ENCODE data around the gene SCNN1B.
"Not testable (repeated sequence)": the region's sequence is repeated elsewhere in the genome, so short reads cannot be mapped to it uniquely, and the experiment has no call there.

Gene SCNN1B

GRCh38 chr16:23353440-23353839 is 51.3 kb downstream of the SCNN1B start:
- no peak for DNase-seq (ENCODE audit: low read depth in 2 of 2, low spot score in 1 of 2)

DNA sequence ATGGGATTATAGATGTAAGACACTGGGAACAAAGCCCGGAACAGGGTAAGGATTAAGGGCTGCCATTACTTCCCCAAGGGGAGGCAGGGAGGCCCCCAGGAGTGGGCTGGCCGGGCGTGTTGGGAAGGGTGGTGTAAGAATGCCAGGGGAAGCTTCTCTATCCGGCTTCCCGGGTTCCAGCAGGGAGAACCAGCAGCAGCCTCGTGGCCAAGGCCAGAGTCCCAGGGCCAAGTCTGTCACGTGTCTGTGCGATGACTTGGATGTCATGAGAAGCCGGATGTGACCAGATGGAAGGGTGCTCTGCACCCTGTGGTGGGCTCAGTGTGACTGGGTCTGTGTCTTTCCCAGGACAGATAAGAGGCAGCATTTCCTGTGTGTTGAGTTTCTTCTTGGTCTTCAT is 52.1 kb downstream of the SCNN1B start:
- no peak for DNase-seq (ENCODE audit: low read depth in 2 of 2, low spot score in 1 of 2)

GRCh38 chr16:23355106-23355670 is 53.1 kb downstream of the SCNN1B start:
- DNase-seq (ENCODE audit: low read depth in 2 of 2, low spot score in 1 of 2) = no peak

DNA sequence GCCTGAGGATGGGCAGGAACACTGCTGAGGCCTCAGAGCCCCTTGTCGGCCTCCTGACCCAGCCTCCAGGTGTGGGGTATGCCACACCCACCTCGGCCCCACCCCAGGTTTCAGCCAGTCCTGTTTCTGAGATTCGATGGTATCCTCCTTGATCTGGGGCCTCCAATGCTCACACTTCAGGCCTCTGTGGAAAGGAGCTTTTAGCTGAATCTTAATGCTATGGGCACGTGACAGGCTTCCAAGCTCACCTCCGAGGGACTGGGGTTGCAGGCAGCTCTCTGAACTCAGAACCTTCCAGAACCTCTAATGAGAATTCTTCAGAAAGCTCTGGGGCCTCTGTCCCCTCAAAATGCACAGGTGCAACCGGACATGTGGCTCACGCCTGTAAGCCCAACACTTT is 54.8 kb downstream of the SCNN1B start:
- DNase-seq (ENCODE audit: low read depth in 2 of 2, low spot score in 1 of 2) = no peak

DNA sequence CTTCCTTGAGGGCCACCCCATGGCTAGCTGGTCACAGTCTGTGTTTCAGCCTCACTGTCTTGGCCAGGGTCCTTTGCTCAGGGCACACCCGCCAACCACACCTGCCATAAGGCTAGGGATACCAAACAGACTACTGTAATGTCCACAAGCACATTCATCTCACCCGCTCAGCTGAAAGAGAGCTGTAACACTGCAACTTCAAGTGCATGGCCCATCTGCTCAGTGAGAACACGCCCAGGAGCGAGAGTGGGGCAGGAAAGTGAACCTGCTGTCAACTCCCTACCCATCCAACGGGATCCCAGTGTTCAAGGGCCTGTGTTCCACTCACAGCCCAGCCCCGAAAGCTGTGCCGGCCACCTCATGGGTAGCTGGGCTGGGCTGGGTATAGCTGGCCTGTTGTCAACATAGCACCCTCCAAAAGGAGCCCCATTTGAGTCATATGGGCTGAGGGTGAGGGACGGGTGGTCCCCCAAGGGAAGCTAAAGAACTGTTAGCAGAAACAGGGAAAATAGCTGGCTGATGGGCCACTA is 55.7 kb downstream of the SCNN1B start:
- DNase-seq (ENCODE audit: low read depth in 2 of 2, low spot score in 1 of 2) = no peak

DNA sequence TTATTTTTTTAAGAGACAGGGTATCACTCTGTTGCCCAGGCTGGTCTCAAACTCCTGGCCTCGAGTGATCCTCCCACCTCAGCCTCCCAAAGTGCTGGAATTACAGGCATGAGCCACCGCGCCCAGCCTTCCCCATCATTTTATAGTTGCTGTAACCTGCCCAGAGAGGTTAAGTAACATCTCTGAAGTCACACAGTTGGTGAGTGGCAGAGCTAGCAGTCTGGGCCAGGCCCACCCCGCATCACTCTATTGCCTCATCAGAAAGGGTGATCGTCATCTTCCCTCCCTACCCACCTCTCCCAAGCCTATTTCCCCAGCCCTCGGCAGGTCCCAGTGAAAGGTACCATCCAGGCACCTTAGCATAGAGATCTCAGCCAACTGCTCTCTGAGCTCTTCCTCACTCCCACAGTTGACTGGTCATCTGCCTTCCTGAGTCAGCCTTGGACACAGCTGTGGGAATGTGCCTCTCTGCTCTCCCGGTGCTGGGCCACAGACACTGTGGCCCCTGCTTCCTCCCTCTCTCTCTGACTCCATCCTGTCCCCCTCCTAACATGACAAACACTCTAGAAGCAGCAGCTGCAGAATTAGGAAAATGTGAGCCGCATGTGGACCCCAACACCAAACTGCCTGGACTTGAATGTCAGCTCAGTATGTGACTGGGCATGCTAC is 57.1 kb downstream of the SCNN1B start:
- no peak for DNase-seq (ENCODE audit: low read depth in 2 of 2, low spot score in 1 of 2)

DNA sequence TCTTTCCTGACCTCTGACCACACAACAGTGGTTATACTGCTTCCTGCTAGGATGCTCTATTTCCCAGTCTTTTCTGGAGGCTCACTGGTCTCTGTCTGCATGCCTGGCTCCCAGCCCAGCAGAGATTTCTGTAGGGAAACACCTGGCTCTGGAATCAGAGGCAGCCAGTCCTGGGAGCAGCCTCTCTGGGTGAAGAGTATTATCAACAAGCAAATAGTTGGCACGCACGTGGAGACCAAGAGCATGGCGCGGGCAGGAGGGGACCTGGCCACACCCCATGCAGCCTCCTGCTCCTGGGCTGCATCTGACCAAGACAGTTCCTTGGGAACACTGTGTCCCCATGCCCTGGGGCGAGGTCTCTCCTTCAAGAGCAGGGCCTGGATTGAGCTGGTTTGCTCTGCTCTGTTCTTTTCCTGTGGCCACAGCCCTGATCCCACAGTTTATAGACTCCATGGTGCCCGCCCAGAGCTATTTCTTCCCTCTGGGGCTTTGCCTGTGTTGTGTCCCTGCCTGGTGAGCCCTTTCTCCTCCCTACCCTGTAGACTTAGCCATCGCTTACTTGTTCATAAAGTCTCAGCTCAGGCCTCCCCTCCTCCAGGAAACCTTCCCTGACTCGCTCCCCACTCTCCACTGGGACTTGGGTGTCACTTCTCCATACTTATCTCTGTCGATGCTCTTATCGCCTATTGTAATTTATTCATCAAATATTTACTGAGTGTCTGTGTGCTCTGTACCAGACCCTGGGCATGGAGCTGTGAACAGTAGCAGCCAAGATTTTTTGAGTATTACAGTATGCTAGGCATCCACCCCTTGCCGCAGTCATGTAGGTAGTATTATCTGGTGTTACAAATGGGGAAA is 60.6 kb downstream of the SCNN1B start:
- DNase-seq (ENCODE audit: low read depth in 2 of 2, low spot score in 1 of 2) = no peak

DNA sequence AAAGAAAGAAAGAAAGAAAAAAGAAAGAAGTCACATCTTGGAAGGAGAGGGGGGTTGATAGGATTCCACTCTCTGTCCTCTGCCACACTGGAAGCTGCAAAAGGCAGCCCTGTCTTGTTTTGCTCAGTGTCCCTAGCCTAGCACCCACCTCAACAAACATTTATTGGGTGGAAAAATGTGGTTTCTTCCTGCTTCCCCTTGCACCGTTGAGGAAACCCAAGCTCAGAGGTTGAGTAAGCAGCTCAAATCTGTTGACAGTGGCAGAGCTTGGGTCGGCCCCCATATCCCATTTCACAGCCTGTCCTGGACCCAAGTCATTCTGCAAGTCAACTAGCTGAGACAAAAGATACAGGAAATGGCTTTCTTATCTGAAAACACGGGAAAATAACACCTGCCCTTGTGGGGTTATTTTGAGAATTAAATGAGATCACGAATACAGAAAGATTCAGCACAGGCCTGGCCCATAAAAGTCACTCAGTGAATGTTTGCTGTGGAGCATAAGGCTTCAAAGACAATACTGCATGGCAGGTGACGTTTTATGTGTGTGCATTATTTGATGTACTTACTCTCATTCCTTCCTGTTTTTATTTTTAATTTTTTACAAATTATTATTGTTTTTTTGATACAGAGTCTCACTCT is 63.6 kb downstream of the SCNN1B start:
- DNase-seq (ENCODE audit: low read depth in 2 of 2, low spot score in 1 of 2) = no peak

DNA sequence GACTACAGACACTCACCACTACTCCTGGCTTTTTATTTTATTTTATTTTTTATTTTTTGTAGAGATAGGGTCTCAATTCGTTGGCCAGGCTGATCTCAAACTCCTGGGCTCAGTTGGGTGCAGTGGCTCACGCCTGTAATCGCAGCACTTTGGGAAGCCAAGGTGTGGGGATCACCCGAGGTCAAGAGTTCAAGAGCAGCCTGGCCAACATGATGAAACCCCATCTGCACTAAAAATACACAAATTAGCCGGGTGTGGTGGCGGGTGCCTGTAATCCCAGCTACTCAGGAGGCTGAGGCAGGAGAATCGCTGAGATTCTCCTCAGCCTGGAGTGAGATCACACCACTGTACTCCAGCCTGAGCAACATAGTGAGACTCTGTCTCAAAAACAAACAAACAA is 64.2 kb downstream of the SCNN1B start:
- not testable (repeated sequence) for DNase-seq (ENCODE audit: low read depth in 2 of 2, low spot score in 1 of 2)

- DNase-seq (ENCODE audit: low read depth in 2 of 2, low spot score in 1 of 2) = no peak
Measured at GRCh38 chr16:23367564-23367963, 65.5 kb downstream of the SCNN1B start.

DNA sequence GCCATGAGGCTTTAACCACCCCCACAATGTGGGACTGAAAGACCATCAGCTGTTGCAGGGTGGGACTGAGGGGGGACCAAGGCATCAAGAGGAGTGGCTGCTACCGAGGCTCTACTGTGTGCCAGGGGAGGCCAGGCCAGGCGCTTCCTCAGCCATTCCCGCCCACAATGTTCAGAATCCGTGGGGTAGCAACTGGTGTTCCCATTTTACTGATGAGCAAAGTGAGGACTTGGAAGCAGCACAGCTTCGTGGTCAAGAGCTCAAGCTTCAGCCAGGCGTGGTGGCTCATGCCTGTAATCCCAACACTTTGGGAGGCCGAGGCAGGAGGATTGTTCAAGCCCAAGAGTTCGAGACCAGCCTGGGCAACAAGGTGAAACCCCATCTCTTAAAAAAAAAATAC is 65.9 kb downstream of the SCNN1B start:
- DNase-seq (ENCODE audit: low read depth in 2 of 2, low spot score in 1 of 2) = no peak

DNA sequence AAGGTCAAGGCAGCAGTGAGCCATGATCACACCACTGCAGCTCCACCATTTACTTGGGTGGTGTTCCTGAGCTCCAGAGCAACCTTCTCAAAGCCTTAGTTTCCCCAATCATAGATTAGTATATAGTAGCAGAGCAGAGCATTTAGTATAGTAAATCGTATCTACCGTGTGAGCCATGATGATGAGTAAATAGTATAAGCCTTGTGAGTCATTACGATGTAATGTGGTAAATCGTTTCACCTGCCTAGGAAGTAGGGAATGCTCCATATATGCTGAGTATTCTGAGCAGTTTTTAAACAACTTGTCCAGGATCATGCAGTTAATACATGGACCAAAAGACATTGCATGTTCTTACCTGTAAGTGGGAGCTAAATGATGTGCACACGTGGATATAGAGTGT is 66.4 kb downstream of the SCNN1B start:
- no peak for DNase-seq (ENCODE audit: low read depth in 2 of 2, low spot score in 1 of 2)

- no peak for DNase-seq (ENCODE audit: low read depth in 2 of 2, low spot score in 1 of 2)
Measured at GRCh38 chr16:23369416-23369815, 67.3 kb downstream of the SCNN1B start.

- no peak for DNase-seq (ENCODE audit: low read depth in 2 of 2, low spot score in 1 of 2)
Measured at GRCh38 chr16:23371368-23371767, 69.3 kb downstream of the SCNN1B start.

DNA sequence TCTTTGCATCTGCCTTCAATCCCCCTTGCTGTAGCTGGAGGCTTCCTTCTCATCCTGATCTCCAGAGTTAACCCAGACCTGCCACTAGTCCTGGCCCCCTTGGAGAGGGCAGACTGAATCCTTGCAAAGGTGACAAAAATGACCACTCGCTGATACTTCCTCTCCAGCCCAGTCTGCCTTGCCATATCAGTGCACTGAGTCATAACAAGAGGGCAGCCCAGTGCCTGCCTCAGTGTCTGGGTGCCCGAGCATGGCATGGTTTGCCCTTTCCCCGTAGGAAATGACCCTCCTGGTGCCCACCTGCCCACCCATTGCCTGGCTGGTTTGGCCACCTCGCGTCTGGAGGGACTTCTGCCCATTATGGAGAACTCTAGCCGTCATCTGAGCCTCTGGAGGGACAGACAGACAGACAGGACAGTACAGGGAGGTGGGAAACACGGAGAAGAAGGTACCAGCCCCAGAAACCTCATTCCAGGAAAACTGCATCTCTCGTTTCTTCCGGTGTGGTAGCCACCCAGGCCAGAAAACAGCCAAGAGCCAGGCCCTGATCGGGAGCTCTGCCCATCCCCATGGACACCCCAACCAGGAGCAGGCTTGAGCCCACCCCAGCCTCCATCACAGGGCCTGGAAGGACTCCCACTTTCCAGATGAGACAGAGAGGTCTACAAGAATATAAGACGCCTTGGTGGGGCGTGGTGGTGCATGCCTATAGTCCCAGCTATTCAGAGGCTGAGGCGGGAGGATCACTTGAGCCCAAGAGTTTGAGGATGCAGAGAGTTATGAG is 71.5 kb downstream of the SCNN1B start:
- no peak for DNase-seq (ENCODE audit: low read depth in 2 of 2, low spot score in 1 of 2)

GRCh38 chr16:23374721-23375510 is 72.8 kb downstream of the SCNN1B start:
- DNase-seq (ENCODE audit: low read depth in 2 of 2, low spot score in 1 of 2) = no peak

- DNase-seq (ENCODE audit: low read depth in 2 of 2, low spot score in 1 of 2) = no peak
Measured at GRCh38 chr16:23375643-23376042, 73.5 kb downstream of the SCNN1B start.

GRCh38 chr16:23377071-23377931 is 75.2 kb downstream of the SCNN1B start:
- DNase-seq (ENCODE audit: low read depth in 2 of 2, low spot score in 1 of 2) = no peak

GRCh38 chr16:23378256-23378655 is 76.2 kb downstream of the SCNN1B start:
- DNase-seq (ENCODE audit: low read depth in 2 of 2, low spot score in 1 of 2) = no peak

Measured in stimulated activated CD8-positive, alpha-beta memory T cell treated with anti-CD3 and anti-CD28 coated beads, Interleukin-4, amount 100 ng/mL, for 1 hour (primary cell).